Stimulated activated naive CD4-positive, alpha-beta T cell treated with Interleukin-2 at 50 U/mL for 16 hours (primary cell): ENCODE measurements around the gene NANOS3.
A peak's percentile ranks its signal among the peaks of the same experiment; 100 is the strongest.

Source experiments
- DNase-seq: peaks from one replicate; lab custom pipeline; 2025; lab: John Stamatoyannopoulos, UW

NANOS3 gene

DNA sequence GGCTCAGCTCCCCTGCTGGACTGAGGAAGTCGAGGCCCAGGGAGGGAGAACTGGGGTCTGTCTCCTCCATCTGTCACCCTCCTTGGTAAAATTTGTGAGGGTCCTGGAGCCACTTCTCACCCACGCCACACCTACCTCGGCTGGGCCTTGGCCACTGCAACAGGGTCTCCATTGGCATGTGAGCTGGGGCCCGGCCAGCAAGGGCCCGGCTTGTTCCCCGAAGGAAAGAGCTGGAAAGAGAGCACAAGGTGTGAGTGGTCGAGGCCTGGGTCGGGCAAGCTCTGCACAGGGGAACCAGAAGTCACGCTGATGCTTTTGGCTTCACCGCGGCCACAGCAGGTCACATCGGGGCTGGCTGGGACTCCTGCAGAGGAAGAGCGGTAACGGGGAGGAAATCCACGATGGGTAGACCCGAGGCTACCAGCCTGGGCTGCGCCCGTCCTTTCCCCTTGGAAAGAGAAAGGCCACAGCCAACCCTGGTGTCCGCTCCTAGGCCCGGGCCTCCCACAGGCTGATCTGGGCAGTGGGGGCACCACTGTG, 9.0 kb downstream of the NANOS3 start:
- no peak for DNase-seq

DNA sequence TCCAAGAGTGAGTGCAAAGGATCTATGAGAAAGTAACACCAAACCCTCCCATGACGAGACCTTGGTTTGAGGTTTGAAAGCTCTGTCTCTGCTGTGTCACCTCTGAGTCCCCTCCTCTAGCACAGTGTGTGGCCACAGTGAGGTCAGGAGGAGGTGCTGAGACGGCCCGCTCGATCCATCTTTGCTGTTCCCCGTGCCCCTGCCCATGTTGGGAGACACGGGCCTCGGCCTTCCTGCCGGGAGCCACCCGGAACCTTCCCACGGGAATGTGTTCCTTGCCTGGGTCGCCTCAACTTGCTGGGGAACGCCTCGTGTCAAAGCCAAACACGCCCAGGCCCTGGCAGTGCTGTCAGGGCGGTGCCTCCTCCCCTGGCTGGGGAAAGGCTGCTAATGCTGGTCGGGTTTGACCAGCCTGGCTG, 10.1 kb downstream of the NANOS3 start:
- DNase-seq, result no peak

DNA sequence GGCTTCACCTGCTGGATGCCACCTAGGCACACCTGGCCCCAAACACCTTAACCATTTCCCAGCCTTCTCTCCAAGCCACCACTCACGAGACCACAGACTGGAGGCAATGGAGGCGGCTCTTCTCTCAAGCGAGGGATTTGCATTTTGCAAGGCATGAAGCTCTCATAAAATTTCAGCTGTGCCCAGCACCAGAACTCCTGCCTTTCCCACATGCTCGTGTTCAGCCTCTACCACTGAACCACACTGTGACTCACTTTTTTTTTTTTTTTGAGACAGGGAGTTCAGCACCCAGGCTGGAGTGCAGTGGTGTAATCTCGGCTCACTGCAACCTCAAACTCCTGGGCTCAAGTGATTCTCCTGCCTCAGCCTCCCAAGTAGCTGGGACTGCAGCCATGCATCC, 10.6 kb downstream of the NANOS3 start:
- no peak for DNase-seq

GRCh38 chr19:13888281-13888680, 11.3 kb downstream of the NANOS3 start:
- DNase-seq, result no peak

- DNase-seq, result no peak
Observed at GRCh38 chr19:13890136-13890535, 13.2 kb downstream of the NANOS3 start.

DNA sequence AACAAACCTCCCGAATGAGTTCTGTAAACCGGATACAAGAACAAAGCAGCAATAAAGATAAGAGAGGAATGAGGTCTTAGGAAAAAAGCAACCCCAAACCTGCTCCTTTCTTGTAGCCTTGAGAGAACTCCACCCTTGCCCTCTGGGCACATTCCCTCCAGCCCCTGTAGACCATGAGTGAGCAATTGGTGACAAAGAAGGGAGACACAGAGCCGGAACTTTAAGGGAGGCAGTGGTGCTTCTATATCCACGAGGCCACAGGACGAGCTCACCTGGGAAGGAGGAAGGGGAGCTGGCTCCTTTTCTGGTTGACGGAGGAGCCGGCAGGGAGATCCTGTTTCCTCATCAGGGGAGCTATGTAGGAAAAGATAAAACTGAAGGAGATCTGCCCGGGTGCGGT, 15.9 kb downstream of the NANOS3 start:
- no peak for DNase-seq

DNA sequence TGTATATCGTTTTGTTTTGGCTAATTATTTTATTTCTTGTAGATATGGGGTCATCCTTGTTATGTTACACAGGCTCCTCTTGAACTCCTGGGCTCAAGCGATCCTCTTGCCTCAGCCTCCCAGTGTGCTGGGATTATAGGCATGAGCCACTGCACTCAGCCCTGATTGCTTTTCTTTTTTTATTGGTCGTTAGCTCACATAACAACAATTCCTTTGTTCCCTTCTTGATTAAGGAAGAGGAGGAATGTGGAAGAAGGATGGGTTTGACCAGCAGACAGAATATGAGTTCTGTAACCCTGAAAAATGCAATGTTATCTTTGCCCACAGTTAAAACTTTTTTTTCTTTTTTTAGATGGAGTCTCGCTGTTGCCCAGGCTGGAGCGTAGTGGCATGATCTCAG, 17.6 kb downstream of the NANOS3 start:
- no peak for DNase-seq

DNA sequence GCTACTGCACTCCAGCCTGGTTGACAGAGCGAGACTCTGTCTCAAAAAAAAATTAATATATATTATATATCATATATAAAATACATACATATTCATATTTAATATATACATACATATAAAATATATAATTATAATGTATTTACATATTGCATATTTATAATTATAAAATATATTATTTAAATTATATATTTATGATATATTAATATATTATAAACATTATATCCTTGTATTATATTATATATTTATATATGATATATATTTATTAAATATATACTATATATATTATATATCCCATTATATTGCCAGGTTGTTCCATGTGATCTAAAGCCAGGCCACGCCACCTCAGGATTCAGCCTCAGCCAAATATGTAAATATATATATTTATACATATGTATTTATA, 19.3 kb downstream of the NANOS3 start:
- DNase-seq, result no peak

DNA sequence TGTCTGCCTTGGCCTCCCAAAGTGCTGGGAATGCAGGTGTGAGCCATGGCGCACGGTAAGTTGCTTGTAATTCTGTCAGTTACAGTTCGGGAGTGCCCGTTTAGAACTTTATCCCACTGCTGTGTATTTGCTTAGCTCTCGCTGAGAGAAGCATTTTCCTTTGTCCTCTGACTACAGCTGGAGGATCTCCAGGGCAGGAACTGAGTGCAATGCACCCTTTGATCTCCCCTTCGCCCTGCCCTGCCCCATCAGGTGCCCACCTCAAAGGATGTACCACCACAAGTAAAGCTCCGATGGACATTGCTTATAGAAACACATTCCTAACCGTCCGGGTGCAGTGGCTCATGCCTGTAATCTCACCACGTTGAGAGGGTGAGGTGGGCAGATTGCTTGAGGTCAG, 22.5 kb downstream of the NANOS3 start:
- no peak for DNase-seq

- DNase-seq, result no peak
Observed at GRCh38 chr19:13899912-13900584, 23.1 kb downstream of the NANOS3 start.

DNA sequence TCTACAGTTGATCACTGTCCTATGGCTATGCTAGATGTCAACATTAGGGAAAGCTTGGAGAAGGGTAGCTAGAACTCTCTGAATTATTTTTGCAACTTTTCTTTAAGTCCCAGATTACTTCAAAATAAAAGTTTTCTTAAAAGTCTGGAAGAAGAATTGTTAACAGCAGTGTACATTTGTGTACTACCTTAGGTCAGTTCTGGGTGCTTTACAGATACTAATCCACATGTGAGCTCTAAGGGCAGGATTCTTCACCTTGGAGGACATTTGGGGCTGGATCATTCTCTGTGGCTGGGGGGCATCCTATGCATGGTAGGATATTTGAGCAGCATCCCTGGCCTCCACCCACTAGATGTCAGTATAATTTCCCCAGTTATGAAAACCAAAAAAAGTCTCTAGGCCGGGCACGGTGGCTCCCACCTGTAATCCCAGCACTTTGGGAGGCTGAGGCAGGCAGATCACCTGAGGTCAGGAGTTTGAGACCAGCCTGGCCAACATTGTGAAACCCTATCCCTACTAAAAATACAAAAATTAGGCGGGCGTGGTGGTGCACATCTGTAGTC, 26.1 kb downstream of the NANOS3 start:
- DNase-seq, result peak; percentile 14

DNA sequence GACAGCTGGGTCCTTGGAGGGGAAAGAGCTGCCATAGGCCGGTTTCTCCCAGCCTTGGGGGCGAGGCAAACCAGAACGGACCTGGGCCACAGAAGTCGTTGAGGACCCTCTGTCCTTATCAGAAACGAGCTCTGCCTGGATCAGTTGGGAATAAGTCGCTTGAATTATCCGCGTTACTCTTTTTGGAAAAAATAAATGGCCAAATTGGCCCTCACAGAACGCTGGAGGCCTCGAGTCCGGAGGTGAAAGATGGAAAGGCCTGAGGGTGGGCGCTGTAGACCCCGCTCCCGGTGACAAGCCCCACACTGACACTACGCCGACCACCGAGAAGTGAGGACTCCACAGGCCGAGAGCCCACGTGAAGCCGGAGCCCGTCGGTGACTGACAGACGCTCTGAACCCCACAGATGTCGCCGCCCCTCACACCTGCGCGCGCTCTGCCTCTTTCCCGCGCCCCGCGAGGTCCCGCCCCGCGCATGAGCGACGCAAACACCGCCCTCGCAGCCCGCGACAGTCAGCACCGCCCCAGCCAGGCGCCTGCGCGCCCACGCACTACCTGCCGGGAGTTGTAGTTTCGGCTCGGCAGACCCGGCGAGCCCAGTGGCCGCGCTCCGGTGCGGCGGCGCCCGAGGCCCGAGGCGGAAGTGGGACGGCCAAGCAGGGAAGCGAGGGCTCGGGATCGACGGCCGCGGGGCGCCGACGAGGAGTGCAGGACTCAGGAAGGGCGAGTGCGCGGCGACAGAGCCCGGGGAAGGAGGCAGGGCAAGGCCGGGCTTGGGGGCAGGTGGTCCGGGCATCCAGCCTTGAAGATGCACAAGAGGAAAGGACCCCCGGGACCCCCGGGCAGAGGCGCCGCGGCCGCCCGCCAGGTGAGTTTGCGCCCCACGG, 28.9 kb downstream of the NANOS3 start, which contains the start of the genes BRME1 and CC2D1A:
TSS of gene BRME1 (minus strand) at position 484 of the 887 bp plus-strand sequence. CDS start 1,225 bp downstream, outside the sequence.
TSS of gene CC2D1A (plus strand) at position 568 of the 887 bp plus-strand sequence. CDS start at position 809, 241 bp downstream.
- peak; percentile 93 for DNase-seq

- peak; percentile 14 for DNase-seq
Observed at GRCh38 chr19:13906521-13906904, 29.6 kb downstream of the NANOS3 start.

GRCh38 chr19:13906910-13907309, 30.0 kb downstream of the NANOS3 start:
- DNase-seq, result no peak

- no peak for DNase-seq
Observed at GRCh38 chr19:13908674-13909073, 31.7 kb downstream of the NANOS3 start.

- no peak for DNase-seq
Observed at GRCh38 chr19:13909430-13909829, 32.5 kb downstream of the NANOS3 start.

DNA sequence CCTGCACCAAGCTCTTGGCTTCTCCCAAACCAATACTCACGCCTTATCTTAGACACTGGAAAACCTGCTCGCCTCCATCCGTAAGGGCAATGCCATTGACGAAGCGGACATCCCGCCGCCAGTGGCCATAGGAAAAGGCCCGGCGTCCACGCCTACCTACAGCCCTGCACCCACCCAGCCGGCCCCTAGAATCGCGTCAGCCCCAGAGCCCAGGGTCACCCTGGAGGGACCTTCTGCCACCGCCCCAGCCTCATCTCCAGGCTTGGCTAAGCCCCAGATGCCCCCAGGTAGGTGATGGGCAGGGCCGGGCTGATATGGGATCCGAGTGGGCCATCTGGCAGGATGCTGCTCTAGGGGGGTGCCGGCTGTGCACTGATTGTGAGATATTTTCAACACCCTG, 36.4 kb downstream of the NANOS3 start:
- no peak for DNase-seq

GRCh38 chr19:13914777-13915176, 37.8 kb downstream of the NANOS3 start:
- no peak for DNase-seq

GRCh38 chr19:13917888-13918406, 41.0 kb downstream of the NANOS3 start:
- no peak for DNase-seq

GRCh38 chr19:13918726-13919411, 41.9 kb downstream of the NANOS3 start:
- no peak for DNase-seq

DNA sequence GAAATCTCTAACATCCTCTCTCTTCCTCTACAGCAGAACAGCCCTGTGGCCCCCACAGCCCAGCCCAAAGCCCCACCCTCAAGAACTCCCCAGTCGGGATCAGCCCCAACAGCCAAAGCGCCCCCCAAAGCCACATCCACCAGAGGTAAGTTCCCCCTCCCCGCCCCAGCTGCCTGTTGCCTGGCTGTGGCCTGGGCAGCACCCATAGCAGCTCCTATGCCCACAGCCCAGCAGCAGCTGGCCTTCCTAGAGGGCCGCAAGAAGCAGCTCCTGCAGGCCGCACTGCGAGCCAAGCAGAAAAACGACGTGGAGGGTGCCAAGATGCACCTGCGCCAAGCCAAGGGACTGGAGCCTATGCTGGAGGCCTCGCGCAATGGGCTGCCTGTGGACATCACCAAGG, 43.6 kb downstream of the NANOS3 start:
- DNase-seq, result no peak
